Measurements from ENCODE around the gene DUSP2.

DNA sequence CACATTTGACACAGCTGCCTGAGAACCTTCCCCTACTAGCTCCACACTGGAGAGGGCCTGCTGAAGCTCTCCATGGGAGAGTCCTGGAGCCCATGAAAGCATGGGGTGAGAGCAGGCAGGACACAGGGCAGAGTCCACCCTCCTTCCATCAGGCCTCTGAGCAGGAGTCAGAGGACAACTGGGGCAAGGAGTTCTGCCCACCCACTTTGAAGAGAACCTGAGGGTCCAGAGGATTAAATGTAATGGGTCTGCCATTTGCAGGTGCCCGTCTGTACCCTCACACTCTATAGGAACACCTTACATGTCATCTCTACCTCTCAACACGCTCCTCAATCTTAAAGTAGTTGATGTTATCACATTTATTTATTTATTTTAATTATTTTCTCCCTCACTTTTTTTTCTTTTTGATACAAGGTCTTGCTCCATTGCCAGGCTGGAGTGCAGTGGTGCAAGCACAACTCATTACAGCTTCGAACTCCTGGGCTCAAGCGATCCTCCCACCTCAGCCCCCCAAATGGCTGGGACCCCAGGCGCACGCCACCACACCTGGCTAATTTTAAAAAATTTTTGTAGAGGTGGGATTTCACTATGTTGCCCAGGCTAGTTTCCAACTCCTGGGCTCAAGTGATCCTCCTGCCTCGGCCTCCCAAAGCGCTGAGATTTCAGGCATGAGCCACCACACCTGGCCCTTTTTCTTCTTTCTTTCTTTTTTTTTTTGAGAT lies 39.1 kb downstream of the DUSP2 start:
- TF ChIP-seq FOXM1 (IDR thresholded peaks at IDR 0.05; ENCODE audit: borderline replicate concordance, low read depth) (no peak), YY1 (IDR thresholded peaks at IDR 0.05; ENCODE audit: low read depth) (no peak), REST (IDR thresholded peaks at IDR 0.05; ENCODE audit: low read depth) (no peak), EP300 (IDR thresholded peaks at IDR 0.05; ENCODE audit: borderline replicate concordance) (no peak), EGR1 (IDR thresholded peaks at IDR 0.05) (no peak), CREB1 (IDR thresholded peaks at IDR 0.05; ENCODE audit: low read depth) (no peak), MAX (IDR thresholded peaks at IDR 0.05) (no peak), CEBPB (IDR thresholded peaks at IDR 0.05) (no peak)
